Epithelial cell of proximal tubule (primary cell): ENCODE data around the gene GDPD5. TPM values are rescaled to one million over a fixed set of nuclear protein-coding genes. Genes with fewer than 3 reads are reported as not detected.

ENCODE experiments used
- DNase-seq: peaks from one replicate; pipeline ENCODE4 v3.0.0-alpha.2; 2011; ENCODE audit warnings: low read depth
- H3K4me3 ChIP-seq: 2 replicates; pipeline ENCODE4 v1.5.1; 2011; ENCODE audit warnings: low read depth, mild to moderate bottlenecking, low read length
- total RNA-seq: library from RNA; depleted of rRNA; stranded (reverse); fragments of >200 nt; gene quantifications from 2 replicates; pipeline ENCODE4 v1.2.3, GENCODE V29; 2015
- TF ChIP-seq, protein P1 (sequence below): conservative IDR thresholded peaks from 2 replicates; pipeline ENCODE4 v1.5.1; 2012; ENCODE audit warnings: low read depth, mild to moderate bottlenecking, low read length

Gene GDPD5
- total RNA-seq, 1 donor from 2014 or later: 17.4 TPM

DNA sequence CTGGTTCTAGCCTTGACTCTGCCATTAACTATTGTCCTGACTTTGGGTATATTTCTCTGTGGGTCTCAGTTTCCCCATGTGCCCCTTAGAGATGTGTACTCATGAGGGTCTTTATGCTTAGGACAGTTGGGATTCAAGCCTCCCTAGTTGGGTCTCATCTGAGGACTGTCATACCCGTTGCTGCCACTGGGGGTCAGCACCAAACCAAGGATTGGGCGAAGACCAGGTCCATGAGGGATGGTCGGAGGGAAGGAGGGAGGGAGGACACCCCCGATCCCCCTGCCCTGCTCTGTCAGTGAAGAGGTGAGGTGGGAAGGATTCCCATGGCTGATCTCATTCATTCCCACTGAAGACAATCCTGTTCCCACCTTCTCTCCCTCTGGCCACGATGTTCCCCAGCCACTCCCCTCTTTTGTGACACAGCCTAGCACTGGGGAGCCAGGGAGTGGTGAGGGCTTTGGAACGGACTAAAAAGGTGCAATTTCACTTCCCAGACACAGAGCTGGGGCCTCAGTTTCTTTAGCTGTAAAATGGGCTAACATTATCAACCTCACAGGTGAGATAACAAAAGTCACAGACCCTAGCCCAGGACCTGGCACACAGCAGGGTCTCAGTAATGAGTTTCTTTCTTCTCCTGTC, 80.3 kb downstream of the GDPD5 start:
- no peak for DNase-seq
- no peak overlapping the region for H3K4me3 ChIP-seq
- TF ChIP-seq, protein P1, sequence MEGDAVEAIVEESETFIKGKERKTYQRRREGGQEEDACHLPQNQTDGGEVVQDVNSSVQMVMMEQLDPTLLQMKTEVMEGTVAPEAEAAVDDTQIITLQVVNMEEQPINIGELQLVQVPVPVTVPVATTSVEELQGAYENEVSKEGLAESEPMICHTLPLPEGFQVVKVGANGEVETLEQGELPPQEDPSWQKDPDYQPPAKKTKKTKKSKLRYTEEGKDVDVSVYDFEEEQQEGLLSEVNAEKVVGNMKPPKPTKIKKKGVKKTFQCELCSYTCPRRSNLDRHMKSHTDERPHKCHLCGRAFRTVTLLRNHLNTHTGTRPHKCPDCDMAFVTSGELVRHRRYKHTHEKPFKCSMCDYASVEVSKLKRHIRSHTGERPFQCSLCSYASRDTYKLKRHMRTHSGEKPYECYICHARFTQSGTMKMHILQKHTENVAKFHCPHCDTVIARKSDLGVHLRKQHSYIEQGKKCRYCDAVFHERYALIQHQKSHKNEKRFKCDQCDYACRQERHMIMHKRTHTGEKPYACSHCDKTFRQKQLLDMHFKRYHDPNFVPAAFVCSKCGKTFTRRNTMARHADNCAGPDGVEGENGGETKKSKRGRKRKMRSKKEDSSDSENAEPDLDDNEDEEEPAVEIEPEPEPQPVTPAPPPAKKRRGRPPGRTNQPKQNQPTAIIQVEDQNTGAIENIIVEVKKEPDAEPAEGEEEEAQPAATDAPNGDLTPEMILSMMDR: peak; percentile 94

- TF ChIP-seq, protein P1: no peak
- DNase-seq: no peak
- no peak overlapping the region for H3K4me3 ChIP-seq
Measured at GRCh38 chr11:75443043-75443442, 82.7 kb downstream of the GDPD5 start.

DNA sequence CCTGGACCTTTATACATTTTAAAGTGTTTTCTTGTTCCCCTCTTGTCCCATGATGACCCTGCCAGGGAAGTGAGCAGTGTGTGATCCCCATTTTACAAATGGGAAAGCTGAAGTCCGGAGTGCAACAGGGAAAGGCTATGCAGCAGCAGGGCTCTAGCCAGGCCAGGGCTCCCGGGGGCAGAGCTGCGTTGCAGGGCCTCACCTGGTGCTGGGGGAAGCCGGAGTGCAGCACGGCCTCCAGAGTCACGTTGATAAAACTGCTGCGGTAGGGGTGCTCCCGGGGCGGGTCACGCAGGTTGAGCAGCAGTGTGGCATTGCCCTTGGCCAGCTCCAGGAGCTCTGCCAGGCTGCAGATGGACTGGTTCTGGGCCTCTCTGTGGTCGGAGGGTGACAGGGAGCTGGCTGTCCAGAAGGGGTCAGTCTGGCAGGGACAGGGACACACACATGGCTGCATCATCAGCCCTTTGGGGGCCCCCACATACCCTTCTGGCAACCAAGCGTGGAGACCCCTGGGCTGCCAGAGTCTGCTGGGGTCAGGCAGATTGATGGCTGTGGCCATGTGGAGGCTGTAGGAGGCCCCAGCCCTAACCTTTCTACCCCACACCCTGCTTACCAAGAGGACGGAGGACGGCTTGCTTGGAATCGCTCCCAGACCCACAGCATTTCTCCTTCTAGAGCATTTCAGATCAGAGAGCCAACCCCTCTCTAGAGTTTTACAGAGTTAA, 83.4 kb downstream of the GDPD5 start:
- DNase-seq: no peak
- TF ChIP-seq, protein P1: no peak
- no peak overlapping the region for H3K4me3 ChIP-seq

- TF ChIP-seq, protein P1: no peak
- no peak for DNase-seq
- no peak overlapping the region for H3K4me3 ChIP-seq
Measured at GRCh38 chr11:75441804-75442132, 84.0 kb downstream of the GDPD5 start.

- DNase-seq: no peak
- TF ChIP-seq, protein P1: no peak
- H3K4me3 ChIP-seq: no peak overlapping the region
Measured at GRCh38 chr11:75440960-75441803, 84.6 kb downstream of the GDPD5 start.

DNA sequence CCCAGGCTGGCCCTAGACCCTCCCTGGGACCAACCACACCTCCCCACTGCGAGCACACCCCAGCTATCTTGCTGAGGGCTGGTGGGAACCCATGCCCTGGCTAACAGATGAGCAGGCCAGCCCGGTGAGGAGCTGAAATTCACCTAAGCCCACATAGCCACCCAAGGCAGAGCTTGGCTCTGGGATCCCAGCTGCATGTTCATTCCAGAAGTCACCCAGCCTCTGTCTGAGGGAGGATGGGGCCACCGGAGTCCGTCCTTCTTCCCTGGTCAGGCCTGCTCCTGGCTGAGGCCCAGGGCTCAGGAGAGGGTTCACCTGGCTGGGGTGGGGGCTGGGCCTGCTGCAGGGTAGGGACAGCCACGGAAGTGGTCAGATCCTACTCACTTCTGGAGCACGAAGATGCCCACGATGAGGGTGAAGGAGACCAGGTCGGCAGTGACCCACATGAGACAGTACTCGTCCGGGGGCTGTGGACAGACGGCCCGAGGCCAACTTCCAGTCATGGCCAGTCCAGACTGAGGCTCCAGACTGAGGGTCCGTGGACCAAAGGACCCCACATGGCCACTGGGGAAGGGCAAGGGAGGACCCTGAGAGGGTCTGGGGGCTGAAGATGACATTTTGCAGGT, 86.1 kb downstream of the GDPD5 start:
- no peak for DNase-seq
- TF ChIP-seq, protein P1: no peak

More for the DNA sequence above, 86.1 kb downstream of the GDPD5 start:
- H3K4me3 ChIP-seq: no peak overlapping the region
